HG03066 (cell line): ENCODE measurements around the gene CFAP77.
"Not testable (repeated sequence)": the region's sequence is repeated elsewhere in the genome, so short reads cannot be mapped to it uniquely, and the experiment has no call there.

ENCODE experiments used
- ATAC-seq: cut with Tn5 transposase; IDR thresholded peaks from one replicate; pipeline ENCODE4 v1.9.1; 2021; ENCODE audit warnings: low read depth; ENCODE audit not compliant: unreplicated experiment

Gene CFAP77

DNA sequence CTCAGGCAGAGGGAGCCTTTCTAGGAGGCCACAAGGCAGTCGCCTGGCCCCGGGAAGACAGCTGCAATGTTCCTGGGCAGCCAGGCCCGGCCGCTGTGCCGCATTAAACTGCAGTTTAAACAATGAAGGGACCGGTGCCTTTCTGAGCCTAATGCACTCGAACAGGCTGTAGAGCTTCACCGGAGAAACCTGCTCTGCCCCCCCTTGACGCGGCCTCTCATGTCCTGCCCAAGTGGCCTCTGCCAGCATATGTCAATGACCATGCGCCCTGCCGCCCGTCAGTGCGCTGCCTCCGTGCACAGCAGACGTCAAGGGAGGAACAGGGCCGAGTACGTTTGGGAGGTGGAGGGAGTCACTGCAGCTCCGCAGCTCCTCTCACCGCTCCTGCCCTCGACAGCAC, 133.9 kb downstream of the CFAP77 start:
- ATAC-seq: no peak

DNA sequence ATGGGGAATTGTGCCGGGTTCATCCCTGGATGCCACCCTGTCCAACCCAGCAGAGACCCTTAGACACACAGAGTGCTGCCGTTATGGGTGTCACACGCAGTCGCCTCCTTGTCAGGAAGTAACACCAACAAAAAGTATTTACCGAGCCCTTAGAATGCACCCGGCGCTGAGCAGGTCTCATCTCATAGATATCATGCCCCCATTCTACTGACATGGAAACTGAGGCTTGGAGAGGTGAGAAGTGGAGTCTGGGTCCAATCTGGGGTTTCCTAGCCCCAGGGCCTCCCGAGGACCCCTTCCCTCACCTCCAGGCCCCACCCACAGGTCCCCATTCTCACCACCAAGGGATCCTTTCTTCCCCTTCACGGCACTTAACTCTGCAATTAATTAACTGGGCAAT, 135.6 kb downstream of the CFAP77 start:
- ATAC-seq: no peak

DNA sequence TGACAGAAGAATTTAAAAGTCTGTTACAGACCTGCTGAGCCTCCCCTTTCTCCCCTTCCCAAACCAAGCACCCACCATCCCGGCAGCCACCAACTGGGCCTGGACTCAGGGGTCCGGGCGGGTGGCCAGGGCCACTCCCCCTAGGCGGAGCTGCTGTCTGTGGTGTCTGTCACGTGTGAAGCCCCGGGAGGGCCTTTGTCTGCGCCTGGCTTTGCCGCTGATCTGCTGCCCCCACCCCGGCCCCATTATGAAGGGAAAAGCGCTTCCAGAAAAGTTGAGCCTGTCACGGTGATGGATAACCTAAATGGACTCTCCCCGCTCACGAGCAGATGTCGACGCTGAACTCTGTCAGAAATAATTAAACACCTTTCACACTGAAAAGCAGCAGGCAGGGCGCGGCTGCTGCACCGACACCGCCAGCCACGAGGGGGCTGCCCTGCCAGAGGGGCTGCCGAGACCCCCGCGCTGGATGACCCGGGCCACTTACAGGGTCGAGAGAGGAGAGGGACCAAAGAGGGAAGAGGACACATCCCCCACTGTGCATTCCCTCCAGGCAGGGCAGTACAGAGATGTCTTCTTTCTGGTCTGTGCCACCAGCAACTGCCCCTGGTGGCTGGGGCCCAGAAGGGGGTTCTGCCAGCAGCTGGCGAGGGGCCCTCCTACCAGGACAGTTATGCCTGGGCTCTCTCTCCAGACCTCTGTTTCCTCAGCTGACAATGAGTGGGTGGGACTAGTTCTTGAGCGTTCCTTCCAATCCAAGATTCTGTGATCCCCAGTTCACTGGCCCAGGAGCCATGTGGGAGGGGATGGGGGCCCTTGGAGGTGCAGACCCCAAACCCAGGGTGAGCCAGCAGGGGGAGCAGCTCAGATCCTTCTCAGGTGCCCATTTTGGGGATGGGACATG, 136.4 kb downstream of the CFAP77 start:
- ATAC-seq: no peak

DNA sequence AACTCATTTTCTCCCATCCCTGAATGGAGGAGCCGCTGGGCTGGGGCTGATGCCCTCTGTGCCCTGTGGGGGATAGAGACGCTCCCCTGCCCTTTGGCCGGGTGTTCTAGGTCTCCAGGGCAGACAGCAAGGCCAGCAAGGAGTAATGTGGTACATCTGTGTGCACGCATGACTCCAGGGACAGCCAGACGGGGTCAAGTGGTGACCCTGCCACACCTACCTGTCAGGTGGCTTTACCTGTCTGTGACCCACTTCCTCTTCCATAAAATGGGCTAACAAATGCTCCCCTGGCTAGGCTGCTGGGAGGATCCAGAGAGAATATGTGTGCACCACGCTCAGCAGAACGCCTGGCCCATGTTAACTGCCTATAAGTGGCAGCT, 137.0 kb downstream of the CFAP77 start:
- ATAC-seq: no peak

DNA sequence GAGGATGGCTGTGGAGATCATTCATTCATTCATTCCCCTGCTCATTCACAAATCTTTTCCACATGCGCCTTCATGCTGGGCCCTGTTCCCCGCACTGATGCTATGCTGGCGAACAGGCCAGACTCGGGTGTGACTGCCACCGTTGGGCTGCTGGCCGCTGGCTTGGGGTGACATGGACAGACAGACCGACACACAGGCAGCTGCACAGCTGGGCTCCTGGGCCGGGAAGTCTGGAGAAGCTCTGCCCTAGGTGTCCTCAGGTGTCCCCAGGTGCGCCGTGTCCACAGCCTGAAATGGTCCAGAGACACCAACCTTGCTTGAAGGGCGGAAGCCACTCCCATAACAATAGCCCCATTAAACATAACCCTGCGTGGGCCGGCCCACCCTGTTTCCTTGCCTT, 137.4 kb downstream of the CFAP77 start:
- ATAC-seq: no peak

DNA sequence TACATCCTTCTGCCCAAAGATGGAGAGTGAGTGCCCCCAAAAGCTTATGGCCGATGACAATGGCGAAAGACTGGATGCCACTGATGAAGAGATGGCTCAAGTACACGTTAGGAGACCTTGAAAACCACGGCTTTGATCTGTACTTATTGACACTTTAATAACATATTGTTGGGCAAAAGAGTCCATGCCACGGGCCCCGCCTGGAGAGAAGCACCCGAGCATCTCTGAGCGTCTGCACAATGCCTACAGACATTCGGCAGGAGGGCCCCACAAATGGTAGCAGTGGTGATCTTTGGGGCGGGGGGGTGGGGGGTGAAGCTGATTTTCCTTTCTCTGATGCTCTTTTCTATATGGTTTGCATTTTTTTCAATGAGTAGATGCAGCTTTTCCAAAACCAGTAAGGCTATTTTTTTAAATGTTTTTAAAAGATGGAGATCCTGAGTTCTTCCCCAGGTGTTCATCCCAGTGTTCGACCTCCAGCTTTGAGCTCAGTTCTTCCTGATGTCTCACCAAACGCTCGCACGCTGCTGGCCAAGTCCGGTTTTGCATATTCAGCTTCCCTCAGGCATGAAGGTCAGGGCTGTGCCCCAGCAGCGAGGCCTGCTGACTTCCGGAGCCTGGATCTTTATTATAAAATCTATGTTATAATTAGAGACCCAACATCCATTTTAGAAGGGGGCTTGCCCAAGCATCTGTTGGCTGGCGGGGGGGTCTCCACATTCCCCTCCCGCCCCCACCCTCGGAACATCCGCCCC, 138.1 kb downstream of the CFAP77 start:
- no peak for ATAC-seq

DNA sequence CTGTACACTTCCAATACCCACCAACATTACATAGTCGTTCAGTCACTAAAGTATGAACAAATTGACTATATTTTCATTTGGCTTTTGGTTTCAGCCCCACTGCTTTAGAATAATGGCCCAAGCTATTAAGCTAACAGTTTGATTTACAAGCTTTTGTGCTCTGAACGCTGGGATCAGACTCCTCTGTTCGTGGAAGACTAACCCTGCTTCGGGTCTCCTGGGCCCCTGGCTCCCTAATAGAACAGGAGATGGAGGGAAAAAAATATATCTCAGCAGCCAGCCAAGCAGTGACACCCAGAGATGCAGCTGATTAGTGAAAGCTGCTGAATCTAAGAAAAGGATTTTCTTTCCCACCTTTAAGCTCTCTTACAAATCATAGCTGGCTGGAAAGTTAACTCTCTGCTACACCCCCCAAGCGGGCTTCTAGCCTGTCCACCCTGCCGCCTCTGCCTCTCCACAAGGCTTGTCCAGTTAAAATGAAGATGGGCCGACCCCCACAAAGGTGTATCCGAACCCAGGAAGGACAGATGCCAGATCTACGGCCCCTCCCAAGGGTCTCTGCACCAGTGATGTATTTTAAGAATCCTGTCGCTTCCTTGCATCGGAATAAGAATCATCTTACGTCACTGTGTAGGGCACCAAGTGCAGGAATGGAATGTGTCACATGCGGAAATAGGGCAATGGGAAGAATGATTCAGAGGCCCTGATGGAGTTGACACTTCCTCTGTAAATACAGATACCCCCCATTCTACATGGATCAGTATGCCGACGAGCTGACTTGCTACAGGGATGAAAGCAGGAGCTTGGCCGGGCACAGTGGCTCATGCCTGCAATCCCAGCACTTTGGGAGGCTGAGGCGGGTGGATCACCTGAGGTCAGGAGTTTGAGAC, 139.0 kb downstream of the CFAP77 start:
- no peak for ATAC-seq

DNA sequence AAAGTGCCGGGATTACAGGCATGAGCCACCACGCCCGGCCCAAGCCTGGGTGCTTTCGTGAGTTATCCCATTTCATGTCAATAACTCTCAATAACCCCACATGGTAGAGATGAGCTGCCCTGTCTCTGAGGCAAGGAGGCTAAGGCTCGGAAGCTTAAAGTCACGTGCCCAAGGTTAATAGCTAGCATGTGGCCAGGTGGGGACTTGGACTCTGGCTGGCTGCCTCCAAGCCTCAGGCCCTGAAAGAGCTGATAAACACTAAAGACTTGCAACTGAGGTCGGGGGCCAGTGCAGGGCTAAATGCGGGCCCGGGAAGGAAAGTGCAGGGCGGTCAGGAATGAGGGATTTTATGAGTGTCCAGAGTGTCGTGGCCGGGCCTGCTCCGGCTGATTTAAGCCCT, 141.5 kb downstream of the CFAP77 start:
- ATAC-seq: no peak

DNA sequence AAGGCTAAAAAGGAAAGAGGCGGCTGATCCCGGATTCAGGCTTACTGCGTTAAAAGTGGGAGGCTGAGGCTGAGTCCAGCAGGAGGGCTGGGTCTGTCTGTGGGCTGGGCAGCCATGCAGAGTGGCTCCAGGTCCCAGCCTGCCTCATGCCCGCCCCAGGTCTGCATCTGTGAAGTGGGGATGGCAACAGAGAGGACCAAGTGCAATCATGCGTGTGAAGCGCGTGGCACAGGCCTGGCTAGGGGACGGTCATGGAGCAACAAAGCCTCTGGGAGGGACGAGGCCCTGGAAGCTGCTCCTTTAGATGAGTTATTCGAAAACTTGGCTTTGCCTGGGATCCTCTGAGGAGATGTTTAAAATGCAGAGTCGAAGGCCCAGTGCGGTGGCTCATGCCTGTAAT, 142.0 kb downstream of the CFAP77 start:
- no peak for ATAC-seq

DNA sequence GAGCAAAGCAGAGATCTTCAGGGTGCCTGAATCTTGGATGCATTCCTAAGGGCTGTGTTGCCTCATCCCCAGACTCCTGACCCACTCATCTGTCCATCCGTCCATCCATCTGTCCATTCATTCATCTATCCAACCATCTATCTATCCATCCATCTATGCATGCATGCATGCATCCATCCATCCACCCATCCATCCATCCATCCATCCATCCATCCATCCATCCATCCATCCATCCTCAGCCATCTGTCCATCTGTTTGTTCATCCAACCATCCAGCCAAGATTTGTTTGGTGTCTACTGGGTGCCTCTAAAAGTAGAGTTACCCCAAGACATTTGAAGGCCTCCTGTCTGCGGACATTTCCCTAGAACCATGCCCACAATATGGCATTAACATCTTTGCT, 144.7 kb downstream of the CFAP77 start:
- ATAC-seq: no peak

DNA sequence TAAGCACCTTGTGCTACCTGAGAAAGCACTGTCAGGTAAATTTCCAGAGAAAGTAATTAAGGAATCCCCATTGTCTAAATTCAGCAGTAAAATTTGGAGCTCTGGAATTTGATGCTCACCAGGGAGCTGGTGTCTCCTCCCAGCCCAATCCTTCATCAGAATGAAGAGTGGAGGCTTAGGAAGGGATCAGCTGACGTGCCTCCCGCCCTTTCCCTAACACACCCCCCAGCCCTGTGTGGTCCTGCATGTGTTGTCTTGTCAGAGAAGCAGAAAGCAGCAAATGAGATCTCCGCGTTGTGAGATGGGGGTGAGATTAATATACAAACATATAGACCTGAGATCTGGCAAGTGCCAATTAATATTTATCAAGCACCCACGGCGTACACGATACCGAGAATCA, 145.5 kb downstream of the CFAP77 start:
- no peak for ATAC-seq

DNA sequence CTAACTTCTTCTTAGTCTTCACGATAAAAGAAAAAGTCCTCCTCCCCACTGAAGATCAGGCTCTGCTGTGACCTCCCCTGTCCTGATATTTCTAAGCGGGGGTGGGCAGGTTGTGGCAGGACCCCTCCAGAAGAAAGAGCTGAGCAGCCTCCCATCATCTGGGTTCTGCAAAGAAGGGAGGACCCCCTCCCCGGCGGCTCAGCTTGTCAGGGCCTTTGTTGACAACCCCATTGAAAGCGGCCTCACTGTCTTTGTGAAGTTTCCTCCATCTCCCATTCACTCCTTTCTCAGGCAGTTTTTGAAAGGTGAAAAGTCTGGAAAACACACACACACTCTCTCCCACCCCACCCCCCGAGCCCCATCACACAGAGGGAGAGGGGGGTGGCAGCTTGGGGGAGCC, 146.2 kb downstream of the CFAP77 start:
- ATAC-seq: no peak

DNA sequence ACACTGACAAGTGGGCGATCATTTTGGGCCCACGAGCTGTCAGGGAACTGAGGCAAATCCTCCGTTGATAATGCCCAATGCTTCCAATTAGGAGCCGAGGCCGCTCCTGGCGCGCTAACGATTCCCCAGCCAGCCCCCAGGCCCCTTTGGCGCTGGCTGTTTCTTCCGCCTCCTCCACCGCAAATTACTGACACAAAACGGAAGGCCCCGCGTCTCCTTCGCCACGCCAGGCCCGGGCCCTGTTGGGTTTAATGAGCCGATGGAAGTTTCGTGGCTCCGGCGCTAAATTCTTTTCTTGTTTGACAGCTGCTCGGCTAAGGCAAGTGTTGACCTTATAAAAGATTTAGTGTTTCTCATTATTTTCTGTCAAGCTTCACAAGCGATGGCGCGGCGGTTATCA, 146.7 kb downstream of the CFAP77 start:
- ATAC-seq: no peak

DNA sequence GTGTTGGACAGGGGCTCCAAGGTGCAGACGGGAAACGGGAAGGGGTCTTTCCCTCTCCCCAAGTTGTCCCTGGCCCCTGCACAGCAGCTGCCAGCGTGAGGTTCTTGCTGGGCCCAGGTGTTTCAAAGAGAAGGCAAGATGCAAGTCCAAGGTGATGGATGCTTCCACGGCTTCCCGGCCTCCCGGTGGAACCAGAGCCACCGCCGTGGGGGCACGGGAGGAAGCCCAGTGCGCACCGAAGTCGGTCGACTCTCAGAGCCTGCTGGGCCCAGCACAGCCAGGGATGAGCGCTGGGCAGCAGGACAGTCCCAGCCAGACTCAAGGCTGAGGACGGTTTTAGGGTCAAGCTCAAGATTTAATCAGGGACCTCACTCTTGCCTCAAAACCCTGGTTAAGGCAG, 147.1 kb downstream of the CFAP77 start:
- no peak for ATAC-seq

DNA sequence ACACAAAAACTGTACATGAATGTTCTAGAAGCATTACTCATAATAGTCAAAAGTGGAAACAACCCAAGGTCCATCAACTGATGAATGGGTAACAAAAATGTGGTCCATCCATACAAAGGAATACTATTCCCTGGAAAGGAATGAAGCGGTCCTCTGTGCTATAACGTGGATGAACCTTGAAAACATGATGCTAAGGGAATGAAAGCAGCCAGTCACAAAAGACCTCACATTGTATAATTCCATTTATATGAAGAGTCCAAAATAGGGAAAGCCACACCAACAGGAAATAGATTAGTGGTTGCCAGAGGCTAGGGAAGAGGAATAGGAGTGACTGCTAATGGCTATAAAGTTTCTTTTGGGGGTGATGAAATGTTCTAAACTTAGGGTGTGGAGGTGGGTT, 149.7 kb downstream of the CFAP77 start:
- no peak for ATAC-seq

DNA sequence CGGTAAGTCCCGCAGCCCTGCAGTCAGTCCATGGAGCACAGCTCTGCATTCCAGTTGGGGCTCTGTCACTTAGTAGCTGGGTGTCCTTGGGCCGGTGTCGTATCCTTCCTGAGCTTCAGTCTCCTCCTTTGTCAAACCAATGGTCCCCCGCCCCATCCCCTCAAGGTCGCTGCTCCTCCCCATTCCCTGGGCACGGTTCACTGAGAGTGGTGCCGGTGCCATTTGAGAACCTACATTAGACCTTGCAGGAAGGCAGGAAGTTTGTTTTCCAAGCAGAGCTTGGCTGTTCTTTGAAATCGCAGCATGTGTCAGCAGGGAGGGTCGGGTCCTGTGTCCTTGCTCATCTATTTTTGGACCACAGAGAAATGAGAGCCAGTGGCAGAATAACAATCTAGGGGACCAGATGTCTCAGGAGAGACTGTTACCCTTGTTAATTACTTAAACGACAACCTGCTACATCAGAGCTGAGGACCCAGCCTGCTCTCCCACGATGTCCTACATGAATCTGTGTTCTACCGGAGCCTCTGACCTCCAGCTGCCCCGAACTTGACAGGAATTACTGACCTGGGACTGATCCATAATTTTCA, 150.7 kb downstream of the CFAP77 start:
- no peak for ATAC-seq

DNA sequence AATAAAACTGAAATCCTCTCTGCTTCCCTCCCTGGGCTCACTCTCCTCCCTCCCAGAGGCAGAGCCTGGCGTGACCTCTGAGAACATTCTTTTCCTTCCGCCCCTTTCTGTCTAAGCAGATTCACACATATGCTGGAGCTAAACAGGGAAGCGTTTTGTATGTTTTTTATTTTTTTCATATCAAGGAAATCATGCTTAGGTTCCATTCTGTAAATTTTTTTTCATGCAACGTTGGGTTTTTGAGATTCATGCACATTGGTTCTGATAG, 152.2 kb downstream of the CFAP77 start:
- no peak for ATAC-seq

DNA sequence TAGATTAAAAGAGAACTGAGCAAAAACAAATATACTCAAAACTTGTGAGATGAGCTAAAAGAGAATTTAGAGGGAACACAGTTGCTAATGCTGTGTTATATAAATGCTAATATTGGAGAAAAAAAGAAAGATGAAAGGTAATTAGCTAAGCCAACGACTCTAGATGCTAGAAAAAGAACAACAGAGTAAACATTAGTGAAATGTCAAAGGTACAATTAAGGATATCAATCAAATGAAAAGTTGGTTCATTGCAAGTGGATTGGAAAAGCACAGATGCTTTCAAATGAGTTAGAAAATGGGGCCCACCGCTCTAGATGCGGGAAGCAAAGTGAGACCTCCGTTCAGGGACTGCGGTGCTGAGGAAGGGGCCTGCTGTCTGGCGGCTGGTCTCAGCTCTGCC, 154.5 kb downstream of the CFAP77 start:
- no peak for ATAC-seq

DNA sequence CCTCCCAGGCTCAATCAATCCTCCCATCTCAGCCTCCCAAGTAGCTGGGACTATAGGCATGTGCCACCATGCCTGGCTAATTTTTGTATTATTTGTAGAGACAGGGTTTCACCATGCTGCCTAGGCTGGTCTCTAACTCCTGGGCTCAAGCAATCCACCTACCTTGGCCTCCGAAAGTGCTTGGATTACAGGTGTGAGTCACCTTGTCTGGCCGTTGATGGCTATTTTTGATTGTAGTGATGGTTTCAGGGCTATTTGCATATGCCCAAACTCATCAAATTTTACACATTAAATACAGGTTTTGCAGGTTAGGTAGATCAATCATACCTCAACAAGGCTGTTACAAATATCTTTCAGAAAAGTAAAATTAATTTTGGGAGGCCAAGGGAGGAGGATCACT, 158.8 kb downstream of the CFAP77 start:
- not testable (repeated sequence) for ATAC-seq

DNA sequence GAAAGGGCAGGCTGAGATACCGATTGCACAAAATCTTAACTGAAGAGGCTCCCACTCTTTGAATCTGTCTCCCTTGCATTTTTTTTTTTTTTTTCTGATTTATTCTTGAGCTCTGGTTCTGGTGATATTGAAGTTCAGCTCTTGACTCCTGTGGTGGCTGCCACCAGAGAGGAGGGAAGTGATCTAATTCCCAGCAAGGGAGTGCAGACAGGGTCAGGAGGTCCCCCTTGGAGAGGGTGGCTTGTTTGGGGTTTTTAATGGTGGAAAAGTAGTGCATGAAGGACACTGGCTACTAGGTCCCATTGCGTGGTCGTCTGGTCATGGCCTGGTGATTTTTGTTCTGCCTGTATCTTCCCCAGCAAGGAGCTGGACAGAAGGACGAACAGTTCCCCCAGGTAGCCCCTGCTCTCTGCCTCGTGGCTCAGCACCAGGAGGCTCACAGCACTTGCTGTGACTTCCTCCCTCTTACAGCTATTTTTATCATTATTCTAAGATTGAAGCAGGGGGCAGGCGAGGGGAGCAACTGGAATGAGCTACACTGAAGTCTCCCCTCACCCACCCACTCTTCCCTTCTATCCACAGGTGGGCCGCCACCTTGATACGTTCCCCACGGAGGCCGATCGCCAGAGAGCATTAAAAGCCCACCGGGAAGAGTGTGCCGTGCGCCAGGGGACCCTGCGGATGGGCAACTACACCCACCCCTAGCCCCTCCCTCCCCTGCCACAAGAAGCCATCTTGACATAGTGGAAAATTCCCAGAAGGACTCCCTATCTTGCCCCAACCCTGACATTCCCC, 162.0 kb downstream of the CFAP77 start:
- ATAC-seq: no peak
